Brain microvascular endothelial cell (primary cell): ENCODE data around the gene CPLANE1.

Source experiments
- DNase-seq: peaks from one replicate; pipeline ENCODE4 v3.0.0-alpha.2; 2020
- H3K27ac ChIP-seq: fragments of 250-450 bp; sonication (Bioruptor Pico); 2 replicates; pipeline ENCODE4 v1.5.1; 2020; ENCODE audit warnings: mild to moderate bottlenecking, moderate library complexity
- H3K27me3 ChIP-seq: fragments of 250-450 bp; sonication (Bioruptor Pico); replicated peaks from 2 replicates; pipeline ENCODE4 v1.5.1; 2020; ENCODE audit warnings: mild to moderate bottlenecking
- H3K36me3 ChIP-seq: fragments of 250-450 bp; sonication (Bioruptor Pico); replicated peaks from 2 replicates; pipeline ENCODE4 v1.5.1; 2020; ENCODE audit warnings: mild to moderate bottlenecking
- H3K4me3 ChIP-seq: 2 replicates; pipeline ENCODE4 v1.5.1; 2011; ENCODE audit warnings: low read depth, mild to moderate bottlenecking, control low read depth, low read length, moderate library complexity
- in situ Hi-C: cut with HindIII; loops from 2 replicates; pipeline ENCODE4 v1.10.0; 2017; ENCODE audit warnings: low sequenced_read_pairs, low pct_ligation_motif_present
- TF ChIP-seq, protein P1 (sequence below): IDR thresholded peaks from 2 replicates; pipeline ENCODE4 v1.5.1; 2011; ENCODE audit warnings: low read depth, mild to moderate bottlenecking, moderate library complexity, low read length, control low read depth, inconsistent platforms; ENCODE audit errors: missing control alignments

CPLANE1 gene

DNA sequence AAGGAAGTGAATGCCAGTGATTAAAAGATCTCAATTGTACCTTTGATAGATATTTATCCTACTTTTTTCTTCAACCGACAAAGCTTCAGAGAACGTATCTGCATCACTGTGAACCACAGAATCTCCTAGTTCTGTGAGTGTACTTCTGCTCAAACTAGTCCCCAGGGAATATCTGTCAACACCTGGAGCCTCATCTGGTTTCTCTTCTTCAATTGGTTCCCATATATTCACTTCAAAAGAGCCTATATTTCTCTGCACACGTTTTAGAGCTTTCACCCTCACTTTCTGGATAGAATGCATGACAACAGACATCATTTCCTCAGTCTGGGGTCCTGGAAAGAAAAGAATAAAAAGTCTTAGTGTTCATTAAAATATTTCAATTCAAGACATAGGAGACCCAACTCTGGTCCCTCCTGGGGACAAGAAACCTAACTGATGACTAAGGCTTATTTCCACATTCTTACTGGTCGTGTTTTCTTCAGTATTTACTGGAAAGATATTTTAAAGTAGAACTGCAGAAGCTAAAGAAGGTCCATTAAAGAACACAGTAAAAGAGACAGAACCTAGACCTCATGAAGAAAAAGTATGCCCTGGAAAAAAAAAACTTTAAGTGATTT, 64.3 kb downstream of the CPLANE1 start:
- no peak for DNase-seq
- Histone ChIP-seq H3K27me3 (no peaks in the 10 kb centered on the region), H3K27ac (no peak overlapping the region), H3K4me3 (no peak overlapping the region), H3K36me3 (peaks cover 10% of the 10 kb centered on the region)
- in situ Hi-C loops: no loop called here
- TF ChIP-seq, protein P1, sequence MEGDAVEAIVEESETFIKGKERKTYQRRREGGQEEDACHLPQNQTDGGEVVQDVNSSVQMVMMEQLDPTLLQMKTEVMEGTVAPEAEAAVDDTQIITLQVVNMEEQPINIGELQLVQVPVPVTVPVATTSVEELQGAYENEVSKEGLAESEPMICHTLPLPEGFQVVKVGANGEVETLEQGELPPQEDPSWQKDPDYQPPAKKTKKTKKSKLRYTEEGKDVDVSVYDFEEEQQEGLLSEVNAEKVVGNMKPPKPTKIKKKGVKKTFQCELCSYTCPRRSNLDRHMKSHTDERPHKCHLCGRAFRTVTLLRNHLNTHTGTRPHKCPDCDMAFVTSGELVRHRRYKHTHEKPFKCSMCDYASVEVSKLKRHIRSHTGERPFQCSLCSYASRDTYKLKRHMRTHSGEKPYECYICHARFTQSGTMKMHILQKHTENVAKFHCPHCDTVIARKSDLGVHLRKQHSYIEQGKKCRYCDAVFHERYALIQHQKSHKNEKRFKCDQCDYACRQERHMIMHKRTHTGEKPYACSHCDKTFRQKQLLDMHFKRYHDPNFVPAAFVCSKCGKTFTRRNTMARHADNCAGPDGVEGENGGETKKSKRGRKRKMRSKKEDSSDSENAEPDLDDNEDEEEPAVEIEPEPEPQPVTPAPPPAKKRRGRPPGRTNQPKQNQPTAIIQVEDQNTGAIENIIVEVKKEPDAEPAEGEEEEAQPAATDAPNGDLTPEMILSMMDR: no peak

DNA sequence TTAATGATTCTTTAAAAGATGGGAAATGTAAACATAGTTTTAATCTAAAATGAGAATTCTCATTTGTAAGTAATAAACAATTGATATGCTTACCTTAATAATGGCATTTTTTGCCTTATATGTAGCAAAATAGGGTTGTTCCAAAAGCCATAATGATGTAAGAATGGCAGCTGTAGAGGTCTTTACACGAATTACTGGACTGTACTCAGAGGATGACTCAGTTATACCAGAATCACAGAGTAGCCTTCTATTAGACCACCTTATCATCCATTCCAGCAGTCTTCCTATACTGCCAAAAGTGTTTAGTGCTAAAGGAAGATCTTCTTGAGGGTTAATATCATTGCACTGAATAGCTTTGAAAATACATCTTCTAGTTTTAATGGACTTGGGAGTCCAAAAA, 66.5 kb downstream of the CPLANE1 start:
- H3K36me3 ChIP-seq: peaks cover 10% of the 10 kb centered on the region
- TF ChIP-seq, protein P1: no peak
- no peak overlapping the region for H3K27ac ChIP-seq
- DNase-seq: no peak
- H3K4me3 ChIP-seq: no peak overlapping the region
- in situ Hi-C loops: no loop called here
- H3K27me3 ChIP-seq: no peaks in the 10 kb centered on the region

GRCh38 chr5:37174928-37175327, 74.2 kb downstream of the CPLANE1 start:
- TF ChIP-seq, protein P1: no peak
- H3K27me3 ChIP-seq: no peaks in the 10 kb centered on the region
- in situ Hi-C loops: no loop called here
- DNase-seq: no peak
- no peak overlapping the region for H3K27ac ChIP-seq
- H3K4me3 ChIP-seq: no peak overlapping the region
- H3K36me3 ChIP-seq: peaks cover 16% of the 10 kb centered on the region

DNA sequence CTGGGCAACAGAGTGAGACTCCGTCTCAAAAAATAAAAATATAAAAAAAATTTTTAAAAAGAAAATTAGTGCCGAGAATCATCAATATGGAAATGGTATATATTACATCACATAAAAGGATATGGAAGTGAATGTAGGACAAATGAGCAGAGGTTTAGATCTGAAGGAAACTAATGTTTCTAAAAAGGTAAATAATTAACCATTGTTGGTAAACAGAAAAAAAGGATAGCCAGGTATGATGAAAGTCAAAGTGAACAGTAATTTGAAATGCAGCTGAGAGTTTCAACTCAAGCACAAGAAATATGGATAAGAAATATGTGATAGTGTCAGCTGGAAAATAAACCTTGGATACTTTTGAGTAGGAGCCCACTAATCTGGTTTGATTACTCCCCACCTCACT, 76.2 kb downstream of the CPLANE1 start:
- H3K27ac ChIP-seq: no peak overlapping the region
- TF ChIP-seq, protein P1: no peak
- peaks cover 28% of the 10 kb centered on the region for H3K36me3 ChIP-seq
- H3K27me3 ChIP-seq: no peaks in the 10 kb centered on the region
- H3K4me3 ChIP-seq: no peak overlapping the region
- no peak for DNase-seq
- in situ Hi-C loops: no loop called here

GRCh38 chr5:37170856-37171255, 78.3 kb downstream of the CPLANE1 start:
- H3K36me3 ChIP-seq: peaks cover 37% of the 10 kb centered on the region
- H3K27ac ChIP-seq: no peak overlapping the region
- no peak for DNase-seq
- no peaks in the 10 kb centered on the region for H3K27me3 ChIP-seq
- H3K4me3 ChIP-seq: no peak overlapping the region
- in situ Hi-C loops: no loop called here
- TF ChIP-seq, protein P1: no peak

DNA sequence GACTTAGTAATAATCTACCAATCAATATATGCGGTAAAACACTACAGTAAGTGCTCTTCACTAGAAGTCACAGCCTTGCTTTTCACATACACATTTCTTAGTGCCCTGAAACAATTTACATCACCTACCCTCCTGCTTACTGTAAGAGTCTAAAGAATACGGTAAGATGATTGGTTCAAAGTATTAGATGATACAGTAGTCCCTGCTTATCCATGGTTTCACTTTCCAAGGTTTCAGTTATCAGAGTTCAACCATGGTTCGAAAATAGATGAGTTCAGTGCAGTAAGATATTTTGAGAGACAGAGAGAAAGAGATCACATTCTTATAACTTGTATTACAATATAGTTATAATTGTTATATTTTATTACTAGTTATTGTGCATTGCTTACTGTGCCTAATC, 83.0 kb downstream of the CPLANE1 start:
- no peak for DNase-seq
- Histone ChIP-seq H3K27ac (no peak overlapping the region), H3K4me3 (no peak overlapping the region), H3K36me3 (peaks cover 35% of the 10 kb centered on the region), H3K27me3 (no peaks in the 10 kb centered on the region)
- in situ Hi-C loops: no loop called here
- TF ChIP-seq, protein P1: no peak
